Measurements from ENCODE around the gene HOMER2. TPM values are rescaled to one million over a fixed set of nuclear protein-coding genes. Genes with fewer than 3 reads are reported as not detected.

Gene HOMER2
- total and polyA plus RNA-seq, 9 of the 15 experiments (the other 6 are each of a cell fraction or from before 2014, with no cell fraction given), result 0.13 to 0.47 (median 0.29) TPM; not detected in 1

GRCh38 chr15:82809308-82810060, 143.0 kb downstream of the HOMER2 start, which contains the start of gene WHAMM (continued):
- TF ChIP-seq BCOR (IDR thresholded peaks at IDR 0.05) (0 out of 2 replicates have a peak, but pooled peaks have one; percentile 45), MLLT1 (IDR thresholded peaks at IDR 0.05) (peak; percentile 59 to 89; a peak in 2 of 4 replicates), ATF7 (IDR thresholded peaks at IDR 0.05) (peak; percentile 83; the same call in 1 of the 2 replicates), ZNF696 (CRISPR knock-in tag; conservative IDR thresholded peaks at IDR 0.05) (no peak), ZNF124 (CRISPR knock-in tag; IDR thresholded peaks at IDR 0.05) (no peak), ID3 (CRISPR knock-in tag; IDR thresholded peaks at IDR 0.05) (no peak), ID3 (tag; IDR thresholded peaks at IDR 0.05) (no peak), FOXP1 (CRISPR knock-in tag; IDR thresholded peaks at IDR 0.05) (peak; percentile 48; the same call in 1 of the 2 replicates), ZNF76 (CRISPR knock-in tag; IDR thresholded peaks at IDR 0.05; ENCODE audit: borderline replicate concordance) (peak; percentile 37; the same call in 1 of the 2 replicates), POLR2B (IDR thresholded peaks at IDR 0.05; ENCODE audit: low read depth, partially characterized antibody) (peak; percentile 81), IRF9 (tag; IDR thresholded peaks at IDR 0.05) (no peak), NONO (IDR thresholded peaks at IDR 0.05; ENCODE audit: low read depth in 2 of 2, low read length in 1 of 2) (peak in 1 of 2 experiments; percentile 71; a peak in 2 of 4 replicates), ZBTB49 (CRISPR knock-in tag; IDR thresholded peaks at IDR 0.05; ENCODE audit: borderline replicate concordance) (no peak), NBN (IDR thresholded peaks at IDR 0.05; ENCODE audit: low read depth) (0 out of 2 replicates have a peak, but pooled peaks have one; percentile 58), MIER1 (IDR thresholded peaks at IDR 0.05; ENCODE audit: low read depth) (no peak)
- TF ChIP-seq, protein P1, sequence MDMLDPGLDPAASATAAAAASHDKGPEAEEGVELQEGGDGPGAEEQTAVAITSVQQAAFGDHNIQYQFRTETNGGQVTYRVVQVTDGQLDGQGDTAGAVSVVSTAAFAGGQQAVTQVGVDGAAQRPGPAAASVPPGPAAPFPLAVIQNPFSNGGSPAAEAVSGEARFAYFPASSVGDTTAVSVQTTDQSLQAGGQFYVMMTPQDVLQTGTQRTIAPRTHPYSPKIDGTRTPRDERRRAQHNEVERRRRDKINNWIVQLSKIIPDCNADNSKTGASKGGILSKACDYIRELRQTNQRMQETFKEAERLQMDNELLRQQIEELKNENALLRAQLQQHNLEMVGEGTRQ (CRISPR knock-in tag; IDR thresholded peaks at IDR 0.05), result peak; percentile 58
- TF ChIP-seq, protein P2, sequence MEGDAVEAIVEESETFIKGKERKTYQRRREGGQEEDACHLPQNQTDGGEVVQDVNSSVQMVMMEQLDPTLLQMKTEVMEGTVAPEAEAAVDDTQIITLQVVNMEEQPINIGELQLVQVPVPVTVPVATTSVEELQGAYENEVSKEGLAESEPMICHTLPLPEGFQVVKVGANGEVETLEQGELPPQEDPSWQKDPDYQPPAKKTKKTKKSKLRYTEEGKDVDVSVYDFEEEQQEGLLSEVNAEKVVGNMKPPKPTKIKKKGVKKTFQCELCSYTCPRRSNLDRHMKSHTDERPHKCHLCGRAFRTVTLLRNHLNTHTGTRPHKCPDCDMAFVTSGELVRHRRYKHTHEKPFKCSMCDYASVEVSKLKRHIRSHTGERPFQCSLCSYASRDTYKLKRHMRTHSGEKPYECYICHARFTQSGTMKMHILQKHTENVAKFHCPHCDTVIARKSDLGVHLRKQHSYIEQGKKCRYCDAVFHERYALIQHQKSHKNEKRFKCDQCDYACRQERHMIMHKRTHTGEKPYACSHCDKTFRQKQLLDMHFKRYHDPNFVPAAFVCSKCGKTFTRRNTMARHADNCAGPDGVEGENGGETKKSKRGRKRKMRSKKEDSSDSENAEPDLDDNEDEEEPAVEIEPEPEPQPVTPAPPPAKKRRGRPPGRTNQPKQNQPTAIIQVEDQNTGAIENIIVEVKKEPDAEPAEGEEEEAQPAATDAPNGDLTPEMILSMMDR (IDR thresholded peaks at IDR 0.05 in 2 of 3, conservative IDR thresholded peaks at IDR 0.05 in 1 of 3; ENCODE audit: insufficient read depth in 2 of 3, low read depth in 1 of 3, low read length in 3 of 3), result peak in 2 of 3 experiments; percentile 19 to 44; a peak in 2 of 6 replicates
- TF ChIP-seq, protein P3, sequence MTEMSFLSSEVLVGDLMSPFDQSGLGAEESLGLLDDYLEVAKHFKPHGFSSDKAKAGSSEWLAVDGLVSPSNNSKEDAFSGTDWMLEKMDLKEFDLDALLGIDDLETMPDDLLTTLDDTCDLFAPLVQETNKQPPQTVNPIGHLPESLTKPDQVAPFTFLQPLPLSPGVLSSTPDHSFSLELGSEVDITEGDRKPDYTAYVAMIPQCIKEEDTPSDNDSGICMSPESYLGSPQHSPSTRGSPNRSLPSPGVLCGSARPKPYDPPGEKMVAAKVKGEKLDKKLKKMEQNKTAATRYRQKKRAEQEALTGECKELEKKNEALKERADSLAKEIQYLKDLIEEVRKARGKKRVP (CRISPR knock-in tag; IDR thresholded peaks at IDR 0.05), result no peak

All from K562 (cell line).